HG02798 (cell line): ENCODE results near the gene KCNMA1.

Experiments used
- ATAC-seq: cut with Tn5 transposase; IDR thresholded peaks from one replicate; pipeline ENCODE4 v1.9.1; 2021; ENCODE audit warnings: mild to moderate bottlenecking; ENCODE audit not compliant: unreplicated experiment, poor library complexity

The KCNMA1 gene

GRCh38 chr10:76829724-76830123, 807.9 kb downstream of the KCNMA1 start:
- no peak for ATAC-seq
